ENCODE data around the gene GPSM1. TPM values are rescaled to one million over a fixed set of nuclear protein-coding genes. Genes with fewer than 3 reads are reported as not detected.

The GPSM1 gene, protein sequence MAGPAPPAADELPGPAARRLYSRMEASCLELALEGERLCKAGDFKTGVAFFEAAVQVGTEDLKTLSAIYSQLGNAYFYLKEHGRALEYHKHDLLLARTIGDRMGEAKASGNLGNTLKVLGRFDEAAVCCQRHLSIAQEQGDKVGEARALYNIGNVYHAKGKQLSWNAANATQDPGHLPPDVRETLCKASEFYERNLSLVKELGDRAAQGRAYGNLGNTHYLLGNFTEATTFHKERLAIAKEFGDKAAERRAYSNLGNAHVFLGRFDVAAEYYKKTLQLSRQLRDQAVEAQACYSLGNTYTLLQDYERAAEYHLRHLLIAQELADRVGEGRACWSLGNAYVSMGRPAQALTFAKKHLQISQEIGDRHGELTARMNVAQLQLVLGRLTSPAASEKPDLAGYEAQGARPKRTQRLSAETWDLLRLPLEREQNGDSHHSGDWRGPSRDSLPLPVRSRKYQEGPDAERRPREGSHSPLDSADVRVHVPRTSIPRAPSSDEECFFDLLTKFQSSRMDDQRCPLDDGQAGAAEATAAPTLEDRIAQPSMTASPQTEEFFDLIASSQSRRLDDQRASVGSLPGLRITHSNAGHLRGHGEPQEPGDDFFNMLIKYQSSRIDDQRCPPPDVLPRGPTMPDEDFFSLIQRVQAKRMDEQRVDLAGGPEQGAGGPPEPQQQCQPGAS
- total RNA-seq (10 to 100 TPM in 5 of 7 donors, 1 to 10 TPM in 2; 9.5 to 27.9 (median 14.3) TPM), polyA plus RNA-seq (10 to 100 TPM in 1 of 3 donors, 1 to 10 TPM in 2; 4.5 to 20.5 (median 9.3) TPM)
- long read RNA-seq, donor 1, partial matches to known transcripts: 8 of 10 reads
- long read RNA-seq, donor 1, other reads (novel, unspliced or antisense): 0 of 10 reads
- long read RNA-seq, donor 2, partial matches to known transcripts: 0 of 6 reads
- long read RNA-seq, donor 2, other reads (novel, unspliced or antisense): 0 of 6 reads

DNA sequence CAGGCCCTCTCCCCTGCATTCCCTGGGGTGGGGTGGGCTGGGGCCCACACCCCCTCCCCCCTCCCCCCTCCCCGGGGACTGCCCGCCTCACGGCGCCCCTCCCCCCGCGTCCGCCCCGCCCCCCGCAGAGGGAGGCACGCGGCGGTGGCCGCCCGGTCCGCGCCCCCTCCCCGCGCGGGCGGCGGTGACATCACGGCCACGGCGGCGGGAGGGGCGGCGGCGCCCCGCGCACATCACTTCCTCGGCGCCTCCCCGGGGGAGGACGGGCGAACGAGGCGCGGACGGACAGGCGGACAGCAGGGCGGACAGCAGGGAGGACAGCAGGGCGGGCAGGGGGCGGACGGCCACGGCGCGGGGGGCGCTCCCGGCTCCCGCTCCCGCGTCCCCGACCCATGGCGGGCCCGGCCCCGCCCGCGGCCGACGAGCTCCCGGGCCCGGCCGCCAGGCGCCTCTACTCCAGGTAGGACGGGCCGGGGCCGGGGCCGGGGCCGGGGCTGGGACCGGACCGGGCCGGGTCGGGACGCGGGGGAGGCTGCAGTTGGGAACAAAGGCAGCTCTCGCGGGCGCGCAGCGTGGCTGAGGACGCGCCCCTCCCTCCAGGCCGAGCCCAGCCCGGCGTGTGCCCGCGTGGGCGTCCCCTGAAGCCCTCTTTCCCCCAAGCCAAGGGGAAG is at the start of gene GPSM1:
Gene GPSM1, plus strand, starts transcription at position 236 of the 671 bp plus-strand sequence. Its CDS starts 157 bp downstream, at position 393.
- WGBS, 5 donors: 0 to 3% (median 1%) methylated on average over 17 to 88 of the region's 88 CpGs
- H3K36me3 ChIP-seq: no peaks in the 10 kb centered on the region
- no peaks in the 10 kb centered on the region for H3K9me3 ChIP-seq
- peaks cover 0 to 52% (median 12%) of the 10 kb centered on the region in 7 donors for H3K27me3 ChIP-seq (replicated peaks in 1 of 7)
- TF ChIP-seq, protein P1, sequence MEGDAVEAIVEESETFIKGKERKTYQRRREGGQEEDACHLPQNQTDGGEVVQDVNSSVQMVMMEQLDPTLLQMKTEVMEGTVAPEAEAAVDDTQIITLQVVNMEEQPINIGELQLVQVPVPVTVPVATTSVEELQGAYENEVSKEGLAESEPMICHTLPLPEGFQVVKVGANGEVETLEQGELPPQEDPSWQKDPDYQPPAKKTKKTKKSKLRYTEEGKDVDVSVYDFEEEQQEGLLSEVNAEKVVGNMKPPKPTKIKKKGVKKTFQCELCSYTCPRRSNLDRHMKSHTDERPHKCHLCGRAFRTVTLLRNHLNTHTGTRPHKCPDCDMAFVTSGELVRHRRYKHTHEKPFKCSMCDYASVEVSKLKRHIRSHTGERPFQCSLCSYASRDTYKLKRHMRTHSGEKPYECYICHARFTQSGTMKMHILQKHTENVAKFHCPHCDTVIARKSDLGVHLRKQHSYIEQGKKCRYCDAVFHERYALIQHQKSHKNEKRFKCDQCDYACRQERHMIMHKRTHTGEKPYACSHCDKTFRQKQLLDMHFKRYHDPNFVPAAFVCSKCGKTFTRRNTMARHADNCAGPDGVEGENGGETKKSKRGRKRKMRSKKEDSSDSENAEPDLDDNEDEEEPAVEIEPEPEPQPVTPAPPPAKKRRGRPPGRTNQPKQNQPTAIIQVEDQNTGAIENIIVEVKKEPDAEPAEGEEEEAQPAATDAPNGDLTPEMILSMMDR (IDR thresholded peaks at IDR 0.05 in 8 of 11, conservative IDR thresholded peaks at IDR 0.05 in 3 of 11): no peak
- TF ChIP-seq POLR2A (IDR thresholded peaks at IDR 0.05) (no peak), POLR2AphosphoS5 (IDR thresholded peaks at IDR 0.05) (peak; percentile 68 to 84 (median 83))
- DNase-seq: no peak
- intact Hi-C loops (cut with DNase I; ENCODE audit: low total_unique reads): no loop called here
- peak within 1 kb of the TSS; percentile 22 to 75 (median 46) for H3K4me3 ChIP-seq
- peaks cover 13 to 50% (median 32%) of the 10 kb centered on the region in 6 donors for H3K4me1 ChIP-seq
- peak within 1 kb of the TSS in 7 of 8 donors; percentile 54 to 81 (median 77) for H3K27ac ChIP-seq

DNA sequence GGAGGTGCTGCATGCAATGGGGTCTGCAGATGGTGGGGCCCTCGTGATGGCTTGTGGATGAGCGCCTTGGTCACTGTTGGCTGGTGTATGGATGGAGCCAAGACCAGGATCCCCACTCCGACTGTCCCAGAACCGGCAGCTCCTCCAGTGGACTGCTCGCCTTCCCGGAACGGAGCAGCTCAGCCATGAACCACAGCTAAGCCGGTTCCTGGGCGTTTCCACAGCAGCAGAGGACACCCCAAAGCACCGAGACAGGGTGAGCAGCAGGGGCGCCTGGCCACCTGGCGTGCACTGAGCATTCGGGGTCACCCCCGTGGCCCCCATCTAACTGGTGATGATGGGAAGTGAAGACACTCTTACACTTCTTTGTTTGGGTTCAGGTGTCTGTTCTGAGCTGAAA is 49.6 kb upstream of the GPSM1 start:
- H3K4me1 ChIP-seq: peaks cover 0 to 10% (median 6%) of the 10 kb centered on the region in 6 donors
- H3K27me3 ChIP-seq (replicated peaks in 1 of 7): peaks cover 0 to 56% (median 11%) of the 10 kb centered on the region in 7 donors
- no peak for TF ChIP-seq POLR2AphosphoS5 (IDR thresholded peaks at IDR 0.05)
- TF ChIP-seq, protein P1 (IDR thresholded peaks at IDR 0.05 in 8 of 11, conservative IDR thresholded peaks at IDR 0.05 in 3 of 11): no peak
- no peak for TF ChIP-seq POLR2A (IDR thresholded peaks at IDR 0.05)
- no peak overlapping the region for H3K4me3 ChIP-seq
- H3K36me3 ChIP-seq: no peaks in the 10 kb centered on the region
- 72 to 89% (median 87%) methylated on average over 8 to 14 of the region's 14 CpGs for WGBS, 5 donors
- intact Hi-C loops (cut with DNase I; ENCODE audit: low total_unique reads): no loop called here
- no peak overlapping the region for H3K27ac ChIP-seq
- no peaks in the 10 kb centered on the region for H3K9me3 ChIP-seq
- DNase-seq: no peak

DNA sequence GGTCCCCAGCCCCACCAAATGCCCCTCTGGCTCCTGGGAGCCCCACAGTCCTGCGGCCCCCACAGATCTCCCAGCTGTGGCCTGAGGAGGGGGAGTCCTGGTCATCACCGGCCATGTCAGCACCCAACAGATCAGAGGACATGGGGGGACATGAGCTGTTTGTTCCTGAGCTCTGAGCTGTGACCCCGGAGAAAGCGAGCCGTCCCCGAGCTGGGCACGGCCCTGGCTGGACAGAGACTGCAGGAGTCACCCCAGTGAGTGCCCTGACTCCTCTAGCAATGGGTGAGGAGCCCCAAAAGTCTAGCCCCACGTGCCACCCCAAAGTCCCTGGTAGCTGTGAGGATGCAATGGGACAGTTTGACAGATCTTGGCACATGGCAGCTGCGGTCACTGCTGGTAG is 49.1 kb upstream of the GPSM1 start:
- WGBS, 5 donors: 73 to 89% (median 85%) methylated on average over 4 to 9 of the region's 9 CpGs
- Histone ChIP-seq H3K4me1 (peaks cover 2 to 15% (median 9%) of the 10 kb centered on the region in 6 donors), H3K27ac (no peak overlapping the region), H3K9me3 (no peaks in the 10 kb centered on the region), H3K36me3 (no peaks in the 10 kb centered on the region), H3K27me3 (replicated peaks in 1 of 7) (peaks cover 0 to 58% (median 11%) of the 10 kb centered on the region in 7 donors), H3K4me3 (no peak overlapping the region)
- DNase-seq: no peak
- TF ChIP-seq POLR2A (IDR thresholded peaks at IDR 0.05) (no peak), POLR2AphosphoS5 (IDR thresholded peaks at IDR 0.05) (no peak)
- TF ChIP-seq, protein P1 (IDR thresholded peaks at IDR 0.05 in 8 of 11, conservative IDR thresholded peaks at IDR 0.05 in 3 of 11): no peak
- intact Hi-C loops (cut with DNase I; ENCODE audit: low total_unique reads): no loop called here
